GM10266 (cell line): Measurements from ENCODE around the gene POC1B.
A peak's percentile ranks its signal among the peaks of the same experiment; 100 is the strongest.

Source experiments
- DNase-seq: peaks from one replicate; pipeline ENCODE4 v3.0.0; 2012; ENCODE audit errors: extremely low spot score
- TF ChIP-seq, protein P1 (sequence below): IDR thresholded peaks from 2 replicates; pipeline ENCODE4 v1.5.1; 2012; ENCODE audit warnings: mild to moderate bottlenecking, low read depth; ENCODE audit not compliant: control insufficient read depth, insufficient read depth; ENCODE audit errors: missing control alignments

POC1B gene

DNA sequence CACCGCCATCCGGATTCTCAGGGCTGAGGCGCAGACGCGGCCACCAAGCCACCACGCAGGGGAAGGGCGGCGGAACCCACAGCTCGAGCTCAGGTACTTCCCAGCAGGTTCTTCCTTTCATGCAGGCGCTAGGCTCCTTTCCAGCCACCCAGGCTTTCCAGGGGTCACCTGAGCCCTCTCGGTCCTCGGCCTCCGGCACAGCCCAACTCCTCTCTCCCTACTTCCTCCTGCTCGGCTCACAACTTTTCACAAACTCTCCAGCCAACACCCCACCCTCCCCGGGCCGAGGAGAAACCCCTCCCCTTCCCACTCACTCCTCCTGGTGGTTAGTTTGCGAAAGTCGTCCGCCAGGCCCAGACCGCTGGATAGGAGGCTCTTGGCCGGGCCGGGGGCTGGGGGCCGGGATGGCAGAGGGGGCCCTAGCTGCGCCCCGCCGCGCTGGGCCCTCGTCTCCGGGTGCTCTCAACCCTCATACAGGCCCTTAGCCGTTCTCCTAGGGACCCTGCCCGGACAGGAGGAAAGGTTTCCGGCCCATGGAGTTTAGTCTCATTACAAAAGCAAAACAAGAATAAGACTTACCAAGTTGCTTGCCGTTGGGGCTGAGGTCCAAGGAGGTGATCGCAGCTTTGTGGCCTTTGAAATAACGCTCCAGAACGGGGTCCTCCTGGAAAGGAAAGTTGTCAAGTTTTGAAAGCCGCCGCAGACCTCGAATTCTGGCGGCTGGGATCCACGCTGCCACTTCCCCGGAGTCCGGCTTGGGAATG is 1.1 kb downstream of the POC1B start, which contains the start of gene GALNT4:
Gene GALNT4 (minus strand): TSS at position 256 of the 764 bp plus-strand sequence. CDS start 247 bp downstream, at position 9.
- TF ChIP-seq, protein P1, sequence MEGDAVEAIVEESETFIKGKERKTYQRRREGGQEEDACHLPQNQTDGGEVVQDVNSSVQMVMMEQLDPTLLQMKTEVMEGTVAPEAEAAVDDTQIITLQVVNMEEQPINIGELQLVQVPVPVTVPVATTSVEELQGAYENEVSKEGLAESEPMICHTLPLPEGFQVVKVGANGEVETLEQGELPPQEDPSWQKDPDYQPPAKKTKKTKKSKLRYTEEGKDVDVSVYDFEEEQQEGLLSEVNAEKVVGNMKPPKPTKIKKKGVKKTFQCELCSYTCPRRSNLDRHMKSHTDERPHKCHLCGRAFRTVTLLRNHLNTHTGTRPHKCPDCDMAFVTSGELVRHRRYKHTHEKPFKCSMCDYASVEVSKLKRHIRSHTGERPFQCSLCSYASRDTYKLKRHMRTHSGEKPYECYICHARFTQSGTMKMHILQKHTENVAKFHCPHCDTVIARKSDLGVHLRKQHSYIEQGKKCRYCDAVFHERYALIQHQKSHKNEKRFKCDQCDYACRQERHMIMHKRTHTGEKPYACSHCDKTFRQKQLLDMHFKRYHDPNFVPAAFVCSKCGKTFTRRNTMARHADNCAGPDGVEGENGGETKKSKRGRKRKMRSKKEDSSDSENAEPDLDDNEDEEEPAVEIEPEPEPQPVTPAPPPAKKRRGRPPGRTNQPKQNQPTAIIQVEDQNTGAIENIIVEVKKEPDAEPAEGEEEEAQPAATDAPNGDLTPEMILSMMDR, result peak; percentile 65
- DNase-seq, result peak; percentile 88

DNA sequence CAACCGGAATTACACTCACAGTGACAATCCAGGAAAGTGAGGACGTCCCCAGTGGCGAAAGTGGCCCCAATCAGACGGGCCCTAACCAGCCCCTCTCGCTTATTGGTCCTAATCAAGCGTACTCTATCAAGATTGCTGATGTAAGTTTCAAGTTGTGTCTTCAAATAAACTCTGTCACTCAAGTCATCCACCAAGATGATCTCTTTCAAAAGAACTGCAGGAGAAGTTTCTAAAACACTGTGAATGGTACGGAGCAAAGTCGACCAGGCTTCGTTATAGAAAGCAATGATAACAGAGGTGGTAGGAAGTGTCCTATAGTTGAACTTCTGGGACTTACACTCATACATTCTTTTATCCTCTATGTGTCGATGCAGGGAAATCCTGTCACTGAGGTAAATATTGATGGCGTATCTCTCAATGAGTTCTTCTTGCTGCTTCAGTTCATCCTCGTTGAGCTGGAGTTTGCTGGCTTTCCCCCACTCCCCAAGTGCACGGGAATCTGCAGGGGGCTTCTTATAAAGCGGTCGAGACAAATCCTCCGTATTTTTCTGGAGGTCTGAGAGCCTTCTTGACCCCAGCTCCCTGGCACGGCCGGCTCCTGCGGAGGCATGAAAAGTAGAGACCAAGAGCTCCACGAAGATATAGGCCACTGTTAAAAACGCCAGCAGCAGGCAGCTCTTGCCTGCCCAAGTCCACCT is 1.9 kb downstream of the POC1B start:
- TF ChIP-seq, protein P1, result no peak
- no peak for DNase-seq

DNA sequence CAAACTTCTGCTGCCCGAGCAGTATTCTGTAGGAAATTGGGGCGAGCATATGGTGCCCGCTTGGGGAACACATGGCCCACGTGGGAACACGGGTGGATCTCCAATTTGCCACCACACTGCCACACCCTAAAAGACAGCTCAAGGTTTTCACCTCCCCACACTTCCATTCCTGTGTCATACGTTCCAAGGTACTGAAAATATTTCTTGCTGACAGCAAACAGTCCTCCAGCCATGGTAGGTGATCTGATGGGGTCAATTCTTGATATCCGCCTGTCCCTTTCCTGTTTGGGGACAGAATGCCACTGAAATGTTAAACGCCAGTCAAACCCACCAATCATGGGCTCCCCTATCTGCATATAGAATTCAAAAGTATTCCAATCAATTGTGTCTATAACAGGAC is 2.5 kb downstream of the POC1B start:
- no peak for DNase-seq
- TF ChIP-seq, protein P1, result no peak

DNA sequence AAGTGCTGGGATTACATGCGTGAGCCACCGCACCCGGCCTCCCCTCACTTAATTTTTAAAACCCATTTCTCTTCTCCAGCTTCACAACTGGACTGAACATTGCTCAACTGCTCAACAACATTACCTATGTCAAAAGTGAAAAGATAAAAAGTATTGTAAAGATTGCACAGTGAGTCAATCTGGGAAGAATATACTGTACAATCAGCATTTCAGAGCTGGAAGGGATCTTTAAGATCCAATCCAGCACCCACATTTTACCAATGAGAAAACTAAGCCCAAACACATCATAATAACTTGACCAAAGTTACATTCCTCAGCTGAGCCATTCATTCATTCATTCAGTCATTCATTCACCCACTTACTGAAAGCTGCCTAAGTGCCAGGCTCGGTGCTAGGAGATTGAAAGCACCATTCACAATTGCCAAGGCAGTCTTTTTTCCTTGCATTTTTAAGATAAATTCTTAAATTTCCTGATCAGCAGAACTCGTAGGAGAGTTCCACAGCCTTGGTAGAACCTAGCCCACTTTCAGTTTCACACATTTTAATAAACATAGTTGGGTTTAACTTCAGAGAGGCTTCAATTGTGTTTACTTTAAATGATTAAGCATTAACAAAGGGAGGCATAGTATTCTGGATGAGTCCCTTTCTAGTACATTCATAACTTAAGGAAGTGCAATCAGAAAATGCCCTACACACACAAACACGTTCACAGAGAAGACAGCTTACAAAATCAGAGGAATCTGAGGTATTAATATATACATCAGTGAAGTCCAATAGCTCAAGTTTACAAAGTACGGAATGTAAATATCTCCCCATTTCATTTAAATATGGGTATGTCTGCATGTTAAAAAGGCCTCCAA is 4.3 kb downstream of the POC1B start:
- TF ChIP-seq, protein P1, result no peak
- no peak for DNase-seq

DNA sequence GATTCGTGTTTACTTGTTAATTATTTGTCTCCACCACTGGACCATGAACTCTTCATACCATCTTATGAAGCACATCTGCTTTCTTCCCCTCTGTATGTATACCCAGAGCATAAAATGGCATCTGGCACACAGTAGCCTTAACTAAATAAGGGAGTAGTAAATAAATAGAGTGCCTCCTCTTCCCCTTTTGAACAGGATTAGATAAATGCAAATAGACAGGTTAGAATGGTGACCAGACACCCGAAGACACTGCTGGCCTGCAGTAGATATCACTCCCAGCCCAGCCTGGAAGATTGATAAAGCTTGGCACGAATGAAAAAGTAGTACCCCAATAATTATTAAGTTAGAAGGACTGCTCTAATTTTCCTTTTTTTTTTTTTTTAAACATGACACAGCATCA is 8.1 kb downstream of the POC1B start:
- DNase-seq, result no peak
- TF ChIP-seq, protein P1, result no peak

DNA sequence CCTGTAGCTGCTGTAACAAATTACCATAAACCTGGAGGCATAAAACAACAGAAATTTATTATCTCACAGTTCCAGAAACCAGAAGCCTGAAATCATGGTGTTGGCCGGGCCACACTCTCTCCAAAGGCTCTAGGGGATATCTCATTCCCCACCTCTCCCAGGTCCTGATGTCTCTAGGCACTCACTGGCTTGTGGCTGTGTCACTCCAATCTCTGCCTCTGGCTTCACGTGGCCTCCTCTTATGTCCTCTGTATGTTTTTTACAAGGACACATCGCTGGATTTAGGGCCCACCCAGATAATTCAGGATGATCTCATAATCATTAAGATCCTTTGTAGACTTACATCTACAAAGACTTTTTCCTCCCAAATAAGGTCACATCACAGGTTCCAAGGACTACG is 9.2 kb downstream of the POC1B start:
- TF ChIP-seq, protein P1, result no peak
- DNase-seq, result no peak
